Measurements from ENCODE around the gene MYT1.

MYT1 gene

GRCh38 chr20:64242797-64243475 is 78.7 kb downstream of the MYT1 start:
- TF ChIP-seq, protein P1, sequence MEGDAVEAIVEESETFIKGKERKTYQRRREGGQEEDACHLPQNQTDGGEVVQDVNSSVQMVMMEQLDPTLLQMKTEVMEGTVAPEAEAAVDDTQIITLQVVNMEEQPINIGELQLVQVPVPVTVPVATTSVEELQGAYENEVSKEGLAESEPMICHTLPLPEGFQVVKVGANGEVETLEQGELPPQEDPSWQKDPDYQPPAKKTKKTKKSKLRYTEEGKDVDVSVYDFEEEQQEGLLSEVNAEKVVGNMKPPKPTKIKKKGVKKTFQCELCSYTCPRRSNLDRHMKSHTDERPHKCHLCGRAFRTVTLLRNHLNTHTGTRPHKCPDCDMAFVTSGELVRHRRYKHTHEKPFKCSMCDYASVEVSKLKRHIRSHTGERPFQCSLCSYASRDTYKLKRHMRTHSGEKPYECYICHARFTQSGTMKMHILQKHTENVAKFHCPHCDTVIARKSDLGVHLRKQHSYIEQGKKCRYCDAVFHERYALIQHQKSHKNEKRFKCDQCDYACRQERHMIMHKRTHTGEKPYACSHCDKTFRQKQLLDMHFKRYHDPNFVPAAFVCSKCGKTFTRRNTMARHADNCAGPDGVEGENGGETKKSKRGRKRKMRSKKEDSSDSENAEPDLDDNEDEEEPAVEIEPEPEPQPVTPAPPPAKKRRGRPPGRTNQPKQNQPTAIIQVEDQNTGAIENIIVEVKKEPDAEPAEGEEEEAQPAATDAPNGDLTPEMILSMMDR (IDR thresholded peaks at IDR 0.05; ENCODE audit: extremely low read depth, missing control alignments) = no peak
- DNase-seq (ENCODE audit: low spot score) = no peak

- no peak for DNase-seq (ENCODE audit: low spot score)
- TF ChIP-seq, protein P1 (IDR thresholded peaks at IDR 0.05; ENCODE audit: extremely low read depth, missing control alignments) = no peak
These were observed 80.1 kb downstream of the MYT1 start for GRCh38 chr20:64244281-64244805.

DNA sequence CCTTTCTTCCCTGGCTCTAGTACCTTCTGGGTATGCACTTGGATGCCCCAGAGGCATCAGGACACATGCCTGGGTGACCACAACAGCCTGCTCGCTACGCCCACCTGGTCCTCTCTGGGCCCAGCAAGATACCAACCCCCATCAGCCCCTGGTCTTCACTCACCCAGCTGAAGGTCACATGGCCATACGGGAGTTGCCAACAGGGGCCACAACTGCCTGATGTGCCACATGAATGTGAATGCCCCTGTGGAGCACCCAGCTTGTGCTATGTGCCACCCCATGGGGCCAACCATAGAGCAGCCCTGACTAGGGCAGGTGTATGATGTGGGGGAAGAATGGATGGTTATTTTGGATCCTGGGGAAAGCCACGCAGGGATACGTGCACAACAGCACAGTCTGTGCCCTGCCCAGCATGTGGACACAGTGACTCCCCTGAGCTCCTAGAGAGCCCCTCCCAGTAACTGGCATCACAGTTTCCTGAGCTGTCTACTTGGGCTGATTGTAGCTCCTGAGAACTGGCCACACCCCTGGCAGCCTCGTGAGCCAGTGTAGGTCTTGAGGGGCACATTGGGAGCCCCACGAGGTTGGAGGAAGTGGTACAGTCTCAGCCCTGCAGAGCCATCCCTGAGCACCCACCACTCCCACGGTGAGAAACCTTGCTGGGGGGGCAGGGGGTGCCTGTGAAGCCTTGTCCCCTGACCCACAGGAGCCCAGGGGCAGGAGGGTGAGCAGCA is 80.8 kb downstream of the MYT1 start:
- TF ChIP-seq, protein P1 (IDR thresholded peaks at IDR 0.05; ENCODE audit: extremely low read depth, missing control alignments) = no peak
- no peak for DNase-seq (ENCODE audit: low spot score)

GRCh38 chr20:64245746-64246595 is 81.7 kb downstream of the MYT1 start:
- TF ChIP-seq, protein P1 (IDR thresholded peaks at IDR 0.05; ENCODE audit: extremely low read depth, missing control alignments) = no peak

DNA sequence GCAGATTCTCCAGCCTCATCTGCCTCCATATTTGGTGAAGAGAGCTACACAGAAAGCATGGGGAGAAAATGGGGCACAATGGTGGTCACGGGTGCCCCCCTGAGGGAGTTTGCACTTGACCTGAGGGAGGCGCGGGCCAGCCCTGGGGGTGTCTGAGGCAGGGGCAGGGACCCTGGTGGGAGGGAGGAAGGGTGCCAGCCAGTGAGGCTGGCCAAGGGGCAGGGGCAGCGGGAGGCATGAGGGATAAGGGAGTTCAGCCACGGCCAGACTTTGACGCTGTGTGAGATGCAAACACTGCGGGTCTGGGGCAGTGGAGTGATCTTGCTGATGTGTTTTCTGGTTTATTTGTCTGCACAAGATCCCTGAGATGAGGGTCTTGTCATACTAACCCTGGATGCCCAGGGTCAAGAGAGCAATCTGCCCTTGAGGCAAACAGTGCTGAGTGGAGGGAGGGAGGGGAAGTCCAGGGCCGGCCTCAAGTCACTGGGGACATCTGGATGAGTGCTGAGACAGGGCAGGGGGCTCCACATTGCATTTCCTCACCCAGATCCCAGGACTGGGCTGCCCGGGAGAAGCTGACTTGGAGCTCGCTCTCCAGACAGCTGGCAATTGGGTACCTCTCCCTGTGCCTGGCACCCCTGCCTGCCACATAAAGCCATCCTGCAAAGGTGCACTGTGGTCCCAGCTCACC is 82.5 kb downstream of the MYT1 start:
- no peak for DNase-seq (ENCODE audit: low spot score)

More at GRCh38 chr20:64245746-64246595, 81.7 kb downstream of the MYT1 start:
- no peak for DNase-seq (ENCODE audit: low spot score)

GRCh38 chr20:64247307-64247618 is 83.0 kb downstream of the MYT1 start:
- TF ChIP-seq, protein P1 (IDR thresholded peaks at IDR 0.05; ENCODE audit: extremely low read depth, missing control alignments) = no peak
- DNase-seq (ENCODE audit: low spot score) = no peak

More for the DNA sequence above, 82.5 kb downstream of the MYT1 start:
- TF ChIP-seq, protein P1 (IDR thresholded peaks at IDR 0.05; ENCODE audit: extremely low read depth, missing control alignments) = no peak
